B cell (primary cell): ENCODE data around the gene EIF2S3B. TPM values are rescaled to one million over a fixed set of nuclear protein-coding genes. Genes with fewer than 3 reads are reported as not detected.

Experiments used
- ATAC-seq: fragments of 200-7000 bp; cut with Tn5 transposase; one replicate; pipeline ENCODE4 v1.10.0; 2021; ENCODE audit warnings: low read depth, mild to moderate bottlenecking, moderate number of reproducible peaks, moderate library complexity
- CTCF ChIA-PET: fragments of 350-600 bp; sonication (Branson Sonifier 250); formaldehyde crosslinking; loops from one replicate; lab custom pipeline; 2021; ENCODE audit warnings: antibody characterized with exemption, inconsistent platforms; lab: Charles Lee
- POLR2A ChIA-PET: fragments of 350-600 bp; sonication (Branson Sonifier 250); formaldehyde crosslinking; loops from one replicate; lab custom pipeline; 2021; ENCODE audit warnings: antibody characterized with exemption; lab: Charles Lee
- DNase-seq: peaks from one replicate; pipeline ENCODE4 v3.0.0; 2013
- H2AFZ ChIP-seq: 2 replicates; pipeline ENCODE4 v1.6.1; 2012; ENCODE audit warnings: mild to moderate bottlenecking, low read depth, low read length; ENCODE audit not compliant: insufficient read depth, poor library complexity, severe bottlenecking
- H3K27ac ChIP-seq, 2 donors: 1 replicate in 1 of 2; 2 replicates in 1 of 2; pipeline ENCODE4 v1.5.1; 2012 to 2013; ENCODE audit warnings: low read length in 2 of 2, mild to moderate bottlenecking in 2 of 2, moderate library complexity in 1 of 2
- H3K27me3 ChIP-seq, 4 experiments: fragments of 200-600 bp in 1 of 4; sonication (generic) in 1 of 4; replicated peaks in 1 of 4; 1 replicate in 2 of 4; 2 replicates in 2 of 4; pipeline versions ENCODE4 v1.6.1 to v1.7.0; 2013 to 2016; ENCODE audit warnings: low read length in 3 of 4, mild to moderate bottlenecking in 2 of 4, mixed read lengths in 1 of 4, moderate library complexity in 1 of 4; ENCODE audit not compliant: insufficient read depth in 4 of 4, control insufficient read depth in 3 of 4; ENCODE audit errors: control extremely low read depth in 1 of 4
- H3K36me3 ChIP-seq, 2 experiments: replicated peaks in 1 of 2; 1 replicate in 1 of 2; 2 replicates in 1 of 2; pipeline versions ENCODE4 v1.6.1 to v1.7.1; 2013; ENCODE audit warnings: low read length in 1 of 2; ENCODE audit not compliant: insufficient read depth in 2 of 2, control insufficient read depth in 1 of 2; ENCODE audit errors: control extremely low read depth in 1 of 2, extremely low read depth in 1 of 2
- H3K4me1 ChIP-seq, 2 donors: fragments of 200-600 bp in 1 of 2; sonication (generic) in 1 of 2; 1 replicate in 1 of 2; 2 replicates in 1 of 2; pipeline versions ENCODE4 v1.5.1 to v1.6.1; 2013 to 2017; ENCODE audit warnings: low read length in 2 of 2; ENCODE audit not compliant: control insufficient read depth in 2 of 2, insufficient read depth in 2 of 2
- H3K4me2 ChIP-seq: replicated peaks from 2 replicates; pipeline ENCODE3; 2012; ENCODE audit warnings: mild to moderate bottlenecking, low read depth, low read length; ENCODE audit not compliant: poor library complexity, severe bottlenecking
- H3K4me3 ChIP-seq, 5 experiments: fragments of 200-600 bp in 1 of 5; sonication (generic) in 1 of 5; 1 replicate in 3 of 5; 2 replicates in 2 of 5; pipeline versions ENCODE4 v1.5.1 to v1.7.0; 2011 to 2016; ENCODE audit warnings: low read length in 4 of 5, mild to moderate bottlenecking in 4 of 5, low read depth in 2 of 5, control low read depth in 1 of 5, moderate library complexity in 1 of 5; ENCODE audit not compliant: insufficient read depth in 1 of 5; ENCODE audit errors: control extremely low read depth in 1 of 5, extremely low read depth in 1 of 5
- H3K79me2 ChIP-seq: fragments of 200-600 bp; sonication (generic); one replicate; pipeline ENCODE4 v1.6.0; 2016; ENCODE audit warnings: low read length; ENCODE audit not compliant: control insufficient read depth, insufficient read depth
- H3K9ac ChIP-seq: fragments of 200-600 bp; sonication (generic); 2 replicates; pipeline ENCODE4 v1.6.1; 2017; ENCODE audit warnings: mild to moderate bottlenecking, low read length, moderate library complexity
- H3K9me3 ChIP-seq, 3 donors: one replicate each; pipeline versions ENCODE4 v1.6.1 to v1.7.1; 2013; ENCODE audit warnings: low read length in 2 of 3; ENCODE audit not compliant: control insufficient read depth in 2 of 3, insufficient read depth in 1 of 3; ENCODE audit errors: control extremely low read depth in 1 of 3
- H4K20me1 ChIP-seq: 2 replicates; pipeline ENCODE4 v1.6.0; 2012; ENCODE audit warnings: mild to moderate bottlenecking, low read length; ENCODE audit not compliant: insufficient read depth, control insufficient read depth, poor library complexity, severe bottlenecking
- H3K27ac Mint-ChIP-seq: one replicate; pipeline ENCODE4 v1.8.0; 2021; ENCODE audit warnings: mixed read lengths
- H3K27me3 Mint-ChIP-seq: one replicate; pipeline ENCODE4 v1.8.0; 2021; ENCODE audit warnings: mixed read lengths
- H3K4me1 Mint-ChIP-seq: one replicate; pipeline ENCODE4 v1.8.0; 2021; ENCODE audit warnings: mixed read lengths
- H3K4me3 Mint-ChIP-seq: one replicate; pipeline ENCODE4 v1.8.0; 2021; ENCODE audit warnings: mixed read lengths
- H3K9me3 Mint-ChIP-seq: one replicate; pipeline ENCODE4 v1.8.0; 2022; ENCODE audit warnings: mixed read lengths; ENCODE audit not compliant: insufficient read depth
- CTCF ChIP-seq: fragments of 200-600 bp; IDR thresholded peaks from one replicate; pipeline ENCODE4 v1.8.0; 2022; ENCODE audit warnings: antibody characterized with exemption, mild to moderate bottlenecking
- EZH2 ChIP-seq: IDR thresholded peaks from 2 replicates; pipeline ENCODE4 v1.6.1; 2012; ENCODE audit warnings: borderline replicate concordance, low read depth, mild to moderate bottlenecking, moderate library complexity, low read length; ENCODE audit not compliant: insufficient read depth, poor library complexity, severe bottlenecking
- WGBS: methylation state at CpG from one replicate; pipeline ENCODE4 v1.1.5; 2013; ENCODE audit warnings: missing lambda C conversion rate; ENCODE audit not compliant: insufficient coverage; 5-methylcytosine and 5-hydroxymethylcytosine counted together
- intact Hi-C: fragments of 100-400 bp; cut with micrococcal nuclease; formaldehyde crosslinking; loops from one replicate; pipeline ENCODE4 v1.10.0; 2022
- polyA plus RNA-seq: library from polyadenylated mRNA; depleted of rRNA; stranded (reverse); fragments of >200 nt; gene quantifications from 2 replicates; pipeline ENCODE4 v1.2.3, GENCODE V29; 2012
- total RNA-seq, 2 donors: library from RNA; stranded (reverse); fragments of 120-200 nt in 1 of 2; gene quantifications; 1 replicate in 1 of 2; 2 replicates in 1 of 2; pipeline versions ENCODE4 v1.2.3 to v1.2.4, GENCODE V29; 2013 to 2022

The EIF2S3B gene
- total and polyA plus RNA-seq, 2 donors (not counting 1 experiment from before 2014, with no cell fraction given), result 0.45 to 0.54 TPM

- TF ChIP-seq CTCF (no peak), EZH2 (no peak)
- 98% methylated on average over 5 of the region's 5 CpGs for WGBS
Observed at GRCh38 chr12:10511756-10512355, 6.2 kb downstream of the EIF2S3B start.

GRCh38 chr12:10512798-10513197 lies 7.1 kb downstream of the EIF2S3B start:
- H3K27ac Mint-ChIP-seq, result no peak overlapping the region
- TF ChIP-seq CTCF (no peak), EZH2 (no peak)
- no peaks in the 10 kb centered on the region for H3K4me1 Mint-ChIP-seq
- no peaks in the 10 kb centered on the region for H3K9me3 Mint-ChIP-seq
- Histone ChIP-seq H3K79me2 (no peaks in the 10 kb centered on the region), H3K9me3 (no peaks in the 10 kb centered on the region), H3K4me3 (no peak overlapping the region), H3K27ac (no peak overlapping the region), H3K9ac (no peak overlapping the region), H4K20me1 (no peaks in the 10 kb centered on the region), H2AFZ (no peak overlapping the region), H3K4me2 (no peak overlapping the region), H3K4me1 (no peaks in the 10 kb centered on the region), H3K36me3 (no peaks in the 10 kb centered on the region), H3K27me3 (peaks cover 0 to 3% (median 0%) of the 10 kb centered on the region in 4 experiments)
- intact Hi-C loops, result no loop called here
- ChIA-PET CTCF (no interaction called here), POLR2A (no interaction called here)
- ATAC-seq (no peak), DNase-seq (no peak)
- WGBS, result no CpG with 5 or more reads among the region's 4 CpGs
- H3K27me3 Mint-ChIP-seq, result peaks cover 18% of the 10 kb centered on the region
- H3K4me3 Mint-ChIP-seq, result no peak overlapping the region

More at GRCh38 chr12:10511756-10512355, 6.2 kb downstream of the EIF2S3B start:
- no peaks in the 10 kb centered on the region for H3K4me1 Mint-ChIP-seq
- Histone ChIP-seq H3K27ac (no peak overlapping the region), H3K36me3 (no peaks in the 10 kb centered on the region), H3K4me3 (no peak overlapping the region), H3K9ac (no peak overlapping the region), H3K4me1 (no peaks in the 10 kb centered on the region), H3K4me2 (no peak overlapping the region), H3K79me2 (no peaks in the 10 kb centered on the region), H4K20me1 (no peaks in the 10 kb centered on the region), H2AFZ (no peak overlapping the region), H3K27me3 (peaks cover 0 to 3% (median 0%) of the 10 kb centered on the region in 4 experiments), H3K9me3 (no peaks in the 10 kb centered on the region)
- H3K27ac Mint-ChIP-seq, result no peak overlapping the region
- ATAC-seq (no peak), DNase-seq (no peak)
- intact Hi-C loops, result no loop called here
- ChIA-PET CTCF (no interaction called here), POLR2A (no interaction called here)
- no peaks in the 10 kb centered on the region for H3K9me3 Mint-ChIP-seq
- no peak overlapping the region for H3K4me3 Mint-ChIP-seq
- peaks cover 18% of the 10 kb centered on the region for H3K27me3 Mint-ChIP-seq
